HCT116 (cell line): ENCODE results near the gene SELPLG.

Experiments
- CTCF ChIP-seq, 3 experiments: fragments of 200-600 bp in 1 of 3; sonication (generic) in 1 of 3; IDR thresholded peaks in 2 of 3; conservative IDR thresholded peaks in 1 of 3; 2 replicates each; pipeline ENCODE4 v1.5.1; 2012 to 2017; ENCODE audit warnings: low read depth in 2 of 3, low read length in 2 of 3, antibody characterized with exemption in 1 of 3, borderline replicate concordance in 1 of 3, control low read depth in 1 of 3, mild to moderate bottlenecking in 1 of 3, mixed read lengths in 1 of 3, mixed run types in 1 of 3, moderate library complexity in 1 of 3; ENCODE audit not compliant: insufficient read depth in 1 of 3
- EZH2 ChIP-seq: fragments of 200-600 bp; sonication (generic); IDR thresholded peaks from 2 replicates; pipeline ENCODE4 v1.6.1; 2017; ENCODE audit warnings: antibody characterized with exemption, mixed run types
- POLR2A ChIP-seq: IDR thresholded peaks from 2 replicates; pipeline ENCODE4 v1.7.0; 2011; ENCODE audit warnings: borderline replicate concordance; ENCODE audit not compliant: insufficient read depth, insufficient read length; ENCODE audit errors: extremely low read depth
- POLR2AphosphoS5 ChIP-seq: IDR thresholded peaks from 2 replicates; pipeline ENCODE4 v1.6.1; 2011; ENCODE audit warnings: mild to moderate bottlenecking, low read depth, low read length, moderate library complexity
- SRF ChIP-seq: IDR thresholded peaks from 2 replicates; pipeline ENCODE4 v1.6.1; 2012; ENCODE audit warnings: low read depth
- TF ChIP-seq, protein P1 (sequence below): IDR thresholded peaks from 2 replicates; pipeline ENCODE4 v1.6.1; 2012
- TF ChIP-seq, protein P2 (sequence below): IDR thresholded peaks from 2 replicates; pipeline ENCODE4 v1.6.1; 2012

DNA sequence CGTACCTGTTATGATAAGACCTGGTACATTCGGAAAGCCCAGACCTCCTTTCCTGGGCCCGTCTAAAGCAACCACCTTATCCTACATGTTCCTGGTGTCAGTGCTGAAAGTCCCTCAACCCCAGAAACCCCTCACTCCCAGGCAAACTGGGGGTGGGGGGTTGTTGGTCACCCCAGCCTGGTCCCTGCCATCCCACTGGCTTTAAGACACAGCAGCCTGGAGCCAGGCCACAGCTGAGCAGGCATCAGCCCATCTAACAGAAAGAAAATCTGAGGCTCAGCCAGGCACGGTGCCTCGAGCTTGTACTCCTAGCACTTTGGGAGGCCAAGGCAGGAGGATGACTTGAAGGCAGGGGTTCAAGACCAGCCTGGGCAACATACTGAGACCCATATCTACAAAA lies 4.5 kb downstream of the SELPLG start:
- TF ChIP-seq CTCF (IDR thresholded peaks at IDR 0.05 in 2 of 3, conservative IDR thresholded peaks at IDR 0.05 in 1 of 3; ENCODE audit: borderline replicate concordance in 1 of 3, insufficient read depth in 1 of 3, low read depth in 2 of 3, low read length in 2 of 3) (no peak), POLR2AphosphoS5 (no peak), POLR2A (no peak), SRF (no peak), EZH2 (no peak)
- TF ChIP-seq, protein P1, sequence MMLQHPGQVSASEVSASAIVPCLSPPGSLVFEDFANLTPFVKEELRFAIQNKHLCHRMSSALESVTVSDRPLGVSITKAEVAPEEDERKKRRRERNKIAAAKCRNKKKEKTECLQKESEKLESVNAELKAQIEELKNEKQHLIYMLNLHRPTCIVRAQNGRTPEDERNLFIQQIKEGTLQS, result no peak
- TF ChIP-seq, protein P2, sequence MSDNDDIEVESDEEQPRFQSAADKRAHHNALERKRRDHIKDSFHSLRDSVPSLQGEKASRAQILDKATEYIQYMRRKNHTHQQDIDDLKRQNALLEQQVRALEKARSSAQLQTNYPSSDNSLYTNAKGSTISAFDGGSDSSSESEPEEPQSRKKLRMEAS, result no peak
